Measurements from ENCODE around the gene ABCA3. TPM values are rescaled to one million over a fixed set of nuclear protein-coding genes. Genes with fewer than 3 reads are reported as not detected.

The ABCA3 gene
- total RNA-seq, 4 donors from 2014 or later = 3.4 to 8.6 (median 3.7) TPM

- WGBS, 2 donors (ENCODE audit: low coverage in 1 of 2) = 80 to 94% methylated on average over 5 to 25 of the region's 25 CpGs
- H3K27me3 ChIP-seq = no peaks in the 10 kb centered on the region
- no peak for DNase-seq
- peaks cover 8 to 31% (median 22%) of the 10 kb centered on the region in 4 donors for H3K4me1 ChIP-seq
- TF ChIP-seq POLR2A (IDR thresholded peaks at IDR 0.05) = no peak
- TF ChIP-seq POLR2AphosphoS5 (IDR thresholded peaks at IDR 0.05) = no peak
- no peak for TF ChIP-seq CTCF (IDR thresholded peaks at IDR 0.05)
- no peak for TF ChIP-seq EP300 (IDR thresholded peaks at IDR 0.05; ENCODE audit: low read depth)
- no peak overlapping the region for H3K4me3 ChIP-seq
- H3K27ac ChIP-seq = no peak overlapping the region
- intact Hi-C loops (cut with DNase I; ENCODE audit: low total_unique reads) = no loop called here
- no peaks in the 10 kb centered on the region for H3K9me3 ChIP-seq
- H3K36me3 ChIP-seq = peaks cover 0 to 38% (median 14%) of the 10 kb centered on the region in 4 donors
- in situ Hi-C loops (cut with MboI; ENCODE audit: low pct_ligation_motif_present in 1 of 4, low pct_unique_long_range_greater_than_20kb in 1 of 4, low sequenced_read_pairs in 3 of 4) = no loop called here
Measured at GRCh38 chr16:2228161-2228824, 112.2 kb downstream of the ABCA3 start.

- Histone ChIP-seq H3K4me3 (no peak overlapping the region), H3K36me3 (peaks cover 0 to 25% (median 9%) of the 10 kb centered on the region in 4 donors), H3K4me1 (peaks cover 8 to 37% (median 22%) of the 10 kb centered on the region in 4 donors), H3K27me3 (no peaks in the 10 kb centered on the region), H3K27ac (peak overlapping the region in 2 of 4 donors; percentile 22 to 24), H3K9me3 (no peaks in the 10 kb centered on the region)
- in situ Hi-C loops (cut with MboI; ENCODE audit: low pct_ligation_motif_present in 1 of 4, low pct_unique_long_range_greater_than_20kb in 1 of 4, low sequenced_read_pairs in 3 of 4) (no loop called here), intact Hi-C loops (cut with DNase I; ENCODE audit: low total_unique reads) (no loop called here)
- 79 to 86% methylated on average over 3 to 6 of the region's 6 CpGs for WGBS, 2 donors (ENCODE audit: low coverage in 1 of 2)
- TF ChIP-seq EP300 (IDR thresholded peaks at IDR 0.05; ENCODE audit: low read depth) (no peak), POLR2AphosphoS5 (IDR thresholded peaks at IDR 0.05) (no peak), POLR2A (IDR thresholded peaks at IDR 0.05) (no peak), CTCF (IDR thresholded peaks at IDR 0.05) (no peak)
- no peak for DNase-seq
Measured at GRCh38 chr16:2226918-2227317, 113.6 kb downstream of the ABCA3 start.

GRCh38 chr16:2226245-2226793, 114.2 kb downstream of the ABCA3 start:
- no peaks in the 10 kb centered on the region for H3K9me3 ChIP-seq
- H3K27me3 ChIP-seq = no peaks in the 10 kb centered on the region
- peak overlapping the region in 3 of 4 donors; percentile 22 to 37 (median 24) for H3K27ac ChIP-seq
- peaks cover 0 to 19% (median 9%) of the 10 kb centered on the region in 4 donors for H3K36me3 ChIP-seq
- no peak overlapping the region for H3K4me3 ChIP-seq
- H3K4me1 ChIP-seq = peaks cover 8 to 37% (median 22%) of the 10 kb centered on the region in 4 donors
- in situ Hi-C loops (cut with MboI; ENCODE audit: low pct_ligation_motif_present in 1 of 4, low pct_unique_long_range_greater_than_20kb in 1 of 4, low sequenced_read_pairs in 3 of 4) = no loop called here
- no peak for DNase-seq
- WGBS, 2 donors (ENCODE audit: low coverage in 1 of 2) = 0 to 44% methylated on average over 1 to 9 of the region's 9 CpGs
- TF ChIP-seq CTCF (IDR thresholded peaks at IDR 0.05) (peak in 1 of 5 experiments; percentile 12), POLR2AphosphoS5 (IDR thresholded peaks at IDR 0.05) (no peak), POLR2A (IDR thresholded peaks at IDR 0.05) (no peak), EP300 (IDR thresholded peaks at IDR 0.05; ENCODE audit: low read depth) (no peak)
- intact Hi-C loops (cut with DNase I; ENCODE audit: low total_unique reads) = no loop called here

Small RNA genes within 50 kb of the gene (small RNA-seq; reads per million reads assigned to genes)
- gene MIR3677 = 0 reads per million in 4 donors
- 0 reads per million in 4 donors for gene MIR4717

Other genes with a start within 250 kb of the ABCA3 start
- 1,000 to 10,000 TPM in 1 of 4 donors, 100 to 1,000 TPM in 3; 131 to 1,015 (median 289) TPM for gene PKD1, start 204.8 kb downstream of the ABCA3 start, total RNA-seq
- gene RAB26, start 192.1 kb downstream of the ABCA3 start, total RNA-seq = 10 to 100 TPM in 3 of 4 donors, 1 to 10 TPM in 1; 8.3 to 28.4 (median 14.2) TPM
- gene TRAF7, start 184.9 kb downstream of the ABCA3 start, total RNA-seq = 10 to 100 TPM; 43.4 to 80.4 (median 63.0) TPM
- under 1 TPM in 2 of 4 donors, not detected in 2; under 0.01 to 0.14 TPM for gene CASKIN1, start 144.1 kb downstream of the ABCA3 start, total RNA-seq
- 10 to 100 TPM; 50.8 to 81.8 (median 73.1) TPM for gene MLST8, start 135.3 kb downstream of the ABCA3 start, total RNA-seq
- gene BRICD5, start 129.9 kb downstream of the ABCA3 start, total RNA-seq = 10 to 100 TPM in 2 of 4 donors, 1 to 10 TPM in 2; 5.7 to 29.9 (median 11.7) TPM
- 10 to 100 TPM; 18.0 to 49.0 (median 29.5) TPM for gene PGP, start 125.9 kb downstream of the ABCA3 start, total RNA-seq
- 100 to 1,000 TPM in 1 of 4 donors, 10 to 100 TPM in 3; 36.5 to 124 (median 53.6) TPM for gene E4F1, start 117.1 kb downstream of the ABCA3 start, total RNA-seq
- gene DNASE1L2, start 104.3 kb downstream of the ABCA3 start, total RNA-seq = 1 to 10 TPM in 1 of 4 donors, under 1 TPM in 2, not detected in 1; 0.55 to 3.0 (median 0.64) TPM
- 100 to 1,000 TPM in 2 of 4 donors, 10 to 100 TPM in 2; 24.5 to 218 (median 100) TPM for gene ECI1, start 89.1 kb downstream of the ABCA3 start, total RNA-seq
- gene RNPS1, start 72.6 kb downstream of the ABCA3 start, total RNA-seq = 100 to 1,000 TPM; 110 to 153 (median 126) TPM
- gene CCNF, start 88.7 kb upstream of the ABCA3 start, total RNA-seq = 10 to 100 TPM in 1 of 4 donors, 1 to 10 TPM in 2, under 1 TPM in 1; 0.75 to 24.9 (median 2.3) TPM
- 1 to 10 TPM in 2 of 4 donors, not detected in 2; 1.4 to 2.3 TPM for gene TEDC2, start 119.4 kb upstream of the ABCA3 start, total RNA-seq
- not detected for gene NTN3, start 130.6 kb upstream of the ABCA3 start, total RNA-seq
- gene TBC1D24, start 134.4 kb upstream of the ABCA3 start, total RNA-seq = 10 to 100 TPM in 2 of 4 donors, 1 to 10 TPM in 2; 8.3 to 19.3 (median 11.6) TPM
- gene ATP6V0C, start 173.2 kb upstream of the ABCA3 start, total RNA-seq = 100 to 1,000 TPM; 101 to 237 (median 135) TPM
- gene AMDHD2, start 179.6 kb upstream of the ABCA3 start, total RNA-seq = 100 to 1,000 TPM in 1 of 4 donors, 10 to 100 TPM in 3; 30.2 to 115 (median 52.4) TPM
- 1 to 10 TPM in 2 of 4 donors, not detected in 2; 1.9 to 3.1 TPM for gene CEMP1, start 190.7 kb upstream of the ABCA3 start, total RNA-seq
- 10 to 100 TPM; 39.6 to 96.9 (median 69.5) TPM for gene PDPK1, start 197.3 kb upstream of the ABCA3 start, total RNA-seq